RWPE2 (cell line): ENCODE measurements around the gene PRRG2.

Source experiments
- ATAC-seq: fragments of 200-7000 bp; cut with Tn5 transposase; 3 replicates; pipeline ENCODE4 v1.9.1; 2021; ENCODE audit warnings: low read depth
- DNase-seq: peaks from one replicate; pipeline ENCODE4 v3.0.0-alpha.2; 2020; ENCODE audit warnings: low spot score
- H3K27ac ChIP-seq: fragments of 450-650 bp; 2 replicates; pipeline ENCODE4 v1.5.1; 2017; ENCODE audit warnings: mild to moderate bottlenecking; ENCODE audit not compliant: poor library complexity, severe bottlenecking
- H3K27me3 ChIP-seq: fragments of 250-450 bp; sonication (Bioruptor Pico); 2 replicates; pipeline ENCODE4 v1.5.1; 2021; ENCODE audit warnings: mild to moderate bottlenecking, moderate library complexity; ENCODE audit not compliant: insufficient read depth, poor library complexity, severe bottlenecking
- H3K36me3 ChIP-seq: fragments of 250-450 bp; sonication (Bioruptor Pico); 2 replicates; pipeline ENCODE4 v1.5.1; 2020; ENCODE audit warnings: low read depth, mild to moderate bottlenecking, moderate library complexity
- H3K4me1 ChIP-seq: fragments of 250-450 bp; sonication (Bioruptor Pico); 2 replicates; pipeline ENCODE4 v1.5.1; 2021; ENCODE audit warnings: mild to moderate bottlenecking, moderate library complexity; ENCODE audit not compliant: insufficient read depth, poor library complexity, severe bottlenecking
- H3K4me3 ChIP-seq: fragments of 250-450 bp; sonication (Bioruptor Pico); 2 replicates; pipeline ENCODE4 v1.5.1; 2021; ENCODE audit warnings: mild to moderate bottlenecking, moderate library complexity; ENCODE audit not compliant: severe bottlenecking
- H3K9me3 ChIP-seq: fragments of 250-450 bp; sonication (Bioruptor Pico); 2 replicates; pipeline ENCODE4 v1.5.1; 2021; ENCODE audit warnings: mild to moderate bottlenecking, moderate library complexity; ENCODE audit not compliant: severe bottlenecking
- CTCF ChIP-seq: fragments of 450-650 bp; IDR thresholded peaks from one replicate; pipeline ENCODE4 v1.5.1; 2017; ENCODE audit warnings: mild to moderate bottlenecking, moderate library complexity; ENCODE audit not compliant: poor library complexity, severe bottlenecking

The PRRG2 gene

DNA sequence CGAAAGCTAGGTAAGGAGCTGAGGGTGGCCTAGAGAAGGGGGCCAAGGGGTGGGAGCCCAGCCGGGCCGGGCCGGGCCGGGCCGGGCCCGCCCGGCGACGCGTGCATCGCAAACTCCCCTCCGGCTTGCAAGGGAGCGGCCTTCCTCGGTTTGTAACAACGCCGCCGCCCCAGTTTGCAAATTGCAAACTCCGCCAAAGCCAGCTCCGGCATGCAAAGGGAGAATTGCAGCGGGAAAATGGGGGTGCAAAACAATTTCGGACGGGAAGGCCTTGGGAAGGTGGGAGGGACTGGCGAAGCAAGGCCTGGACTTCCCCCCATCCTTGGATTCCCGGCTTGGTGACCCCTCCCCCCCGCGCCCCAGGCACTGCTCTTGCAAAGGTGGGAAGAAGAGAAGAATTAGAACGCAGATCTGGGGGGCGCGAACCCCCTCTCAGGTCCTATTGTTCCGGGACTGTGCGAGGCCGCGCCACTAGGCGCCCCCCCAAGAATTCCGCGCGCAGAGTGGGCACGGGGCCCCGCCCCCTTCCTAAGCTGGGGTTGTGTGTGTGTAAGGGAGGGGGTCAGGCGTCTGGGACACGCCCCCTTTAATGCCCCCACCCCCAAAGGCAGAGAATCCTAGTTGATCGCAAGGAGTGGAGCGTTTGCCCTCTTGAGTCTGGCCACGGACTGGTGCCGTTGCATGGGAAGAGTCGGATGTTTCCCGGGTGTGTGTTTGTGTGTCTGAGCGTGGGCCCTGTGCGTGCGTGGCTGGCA, 10.8 kb downstream of the PRRG2 start:
- DNase-seq (no peak), ATAC-seq (no peak)
- H3K9me3 ChIP-seq, result no peaks in the 10 kb centered on the region

GRCh38 chr19:49592486-49593232, 11.5 kb downstream of the PRRG2 start:
- DNase-seq, result no peak
- ATAC-seq, result no peak
- H3K4me3 ChIP-seq, result peak overlapping the region; percentile 80
- peaks cover 27% of the 10 kb centered on the region for H3K36me3 ChIP-seq
- no peaks in the 10 kb centered on the region for H3K4me1 ChIP-seq
- TF ChIP-seq CTCF, result no peak
- peak overlapping the region; percentile 94 for H3K27ac ChIP-seq
- H3K27me3 ChIP-seq, result no peaks in the 10 kb centered on the region
- H3K9me3 ChIP-seq, result no peaks in the 10 kb centered on the region

More for the DNA sequence above, 10.8 kb downstream of the PRRG2 start:
- Histone ChIP-seq H3K36me3 (peaks cover 20% of the 10 kb centered on the region), H3K4me3 (peak overlapping the region; percentile 80), H3K27ac (peak overlapping the region; percentile 94), H3K27me3 (no peaks in the 10 kb centered on the region), H3K4me1 (no peaks in the 10 kb centered on the region)
- TF ChIP-seq CTCF, result no peak

GRCh38 chr19:49593233-49594113, 12.4 kb downstream of the PRRG2 start:
- no peaks in the 10 kb centered on the region for H3K27me3 ChIP-seq
- no peaks in the 10 kb centered on the region for H3K4me1 ChIP-seq
- H3K4me3 ChIP-seq, result peak overlapping the region; percentile 80
- peak; percentile 94 for DNase-seq
- no peaks in the 10 kb centered on the region for H3K9me3 ChIP-seq
- H3K27ac ChIP-seq, result peak overlapping the region; percentile 94
- ATAC-seq, result peak; percentile 70
- H3K36me3 ChIP-seq, result peaks cover 33% of the 10 kb centered on the region
- no peak for TF ChIP-seq CTCF

DNA sequence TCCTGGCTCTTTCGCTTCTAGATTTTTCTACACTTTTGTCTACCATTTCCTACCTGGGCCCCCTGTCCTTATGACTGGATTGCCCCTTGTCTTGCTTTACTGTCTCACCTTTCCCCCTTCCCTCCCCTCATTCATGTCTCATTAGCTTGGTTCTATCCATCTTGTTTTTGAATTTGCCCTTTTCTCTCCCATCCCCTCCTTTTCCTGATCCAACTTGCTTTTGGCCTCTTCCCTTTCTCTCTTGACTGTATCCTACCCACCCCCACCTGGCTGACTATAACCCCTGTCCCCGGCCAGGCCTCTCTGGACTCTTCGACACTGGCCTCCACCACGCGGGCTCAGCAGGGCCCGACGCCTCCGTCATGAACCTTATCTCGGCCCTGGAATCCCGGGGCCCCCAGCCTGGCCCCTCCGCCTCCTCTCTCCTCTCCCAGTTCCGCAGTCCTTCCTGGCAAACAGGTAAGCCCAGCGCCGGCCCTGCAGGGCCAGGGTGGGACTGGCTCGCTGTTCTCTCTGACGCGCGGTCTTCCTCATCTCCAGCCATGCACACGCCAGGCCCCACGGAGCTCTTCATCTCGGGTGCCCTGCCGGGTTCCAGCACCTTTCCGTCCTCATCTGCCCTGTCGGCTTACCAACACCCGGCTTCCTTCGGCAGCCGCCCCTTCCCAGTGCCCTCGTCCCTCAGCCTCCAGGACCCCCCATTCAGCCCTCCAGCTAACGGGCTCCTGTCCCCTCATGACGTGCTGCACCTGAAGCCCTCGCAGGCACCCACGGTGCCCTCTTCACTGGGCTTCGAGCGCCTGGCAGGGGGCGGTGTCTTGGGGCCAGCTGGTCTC, 13.3 kb downstream of the PRRG2 start:
- Histone ChIP-seq H3K27me3 (no peaks in the 10 kb centered on the region), H3K4me1 (no peaks in the 10 kb centered on the region), H3K9me3 (no peaks in the 10 kb centered on the region), H3K27ac (peak overlapping the region; percentile 94), H3K4me3 (no peak overlapping the region), H3K36me3 (peaks cover 42% of the 10 kb centered on the region)
- no peak for ATAC-seq
- no peak for TF ChIP-seq CTCF
- no peak for DNase-seq
